Peyer's patch (tissue), 4 donors: ENCODE data around the gene PPM1E. TPM values are rescaled to one million over a fixed set of nuclear protein-coding genes. Genes with fewer than 3 reads are reported as not detected.
"Not testable (repeated sequence)": the region's sequence is repeated elsewhere in the genome, so short reads cannot be mapped to it uniquely, and the experiment has no call there.

ENCODE experiments used
- DNase-seq, 3 donors: peaks; one replicate each; pipeline ENCODE4 v3.0.0-alpha.2; 2017 to 2019
- H3K27ac ChIP-seq, 4 donors: fragments of 200-600 bp; sonication (generic); one replicate each; pipeline ENCODE4 v1.5.1; 2016 to 2019
- H3K27me3 ChIP-seq, 2 donors: fragments of 200-600 bp; sonication (generic); one replicate each; pipeline ENCODE4 v1.5.1; 2019
- H3K36me3 ChIP-seq, 3 donors: fragments of 200-600 bp; sonication (generic); one replicate each; pipeline ENCODE4 v1.5.1; 2016 to 2019
- H3K4me1 ChIP-seq, 4 donors: fragments of 200-600 bp; sonication (generic); one replicate each; pipeline ENCODE4 v1.5.1; 2016 to 2019
- H3K4me3 ChIP-seq, 4 donors: fragments of 200-600 bp; sonication (generic); 1 replicate in 3 of 4; 2 replicates in 1 of 4; pipeline ENCODE4 v1.5.1; 2016 to 2019; ENCODE audit warnings: mild to moderate bottlenecking in 1 of 4
- H3K9me3 ChIP-seq, 4 donors: fragments of 200-600 bp; sonication (generic); one replicate each; pipeline ENCODE4 v1.5.1; 2016 to 2019; ENCODE audit warnings: mild to moderate bottlenecking in 1 of 4
- CTCF ChIP-seq, 6 experiments: fragments of 450-650 bp in 4 of 6; fragments of 200-600 bp in 2 of 6; sonication (generic) in 1 of 6; IDR thresholded peaks; one replicate each; pipeline ENCODE4 v1.5.1; 2017 to 2019; ENCODE audit warnings: antibody characterized with exemption in 6 of 6, mild to moderate bottlenecking in 3 of 6, moderate library complexity in 1 of 6
- POLR2A ChIP-seq, 2 donors: fragments of 450-650 bp; IDR thresholded peaks; one replicate each; pipeline ENCODE4 v1.5.1; 2017; ENCODE audit warnings: antibody characterized with exemption in 2 of 2, mild to moderate bottlenecking in 2 of 2, moderate library complexity in 2 of 2
- total RNA-seq, 4 donors: library from RNA; depleted of rRNA; stranded (reverse); fragments of >200 nt; gene quantifications; one replicate each; pipeline ENCODE4 v1.1.0, GENCODE V29; 2016

PPM1E gene
- total RNA-seq, 4 donors from 2014 or later = 0.13 to 0.18 TPM; not detected in 2

DNA sequence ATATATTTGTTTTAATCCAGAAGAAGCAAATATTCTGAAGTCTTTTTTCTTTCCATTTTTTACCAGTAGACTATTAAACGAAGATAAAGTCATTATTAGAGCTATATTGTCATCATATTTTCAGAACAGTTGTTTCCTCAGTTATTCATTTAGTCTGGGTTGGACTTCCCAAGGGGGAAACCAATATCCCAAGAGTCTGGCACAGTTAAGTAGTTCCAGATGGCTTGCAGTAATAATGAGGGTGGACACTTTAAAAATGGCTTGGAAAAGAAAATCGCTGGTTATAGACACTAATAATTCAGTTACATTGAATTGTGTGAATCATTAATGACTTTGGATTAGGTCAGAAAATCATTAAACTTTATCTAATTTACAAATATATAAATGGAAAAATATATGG, 3.9 kb downstream of the PPM1E start:
- no peak for DNase-seq
- Histone ChIP-seq H3K36me3 (no peaks in the 10 kb centered on the region), H3K4me1 (peaks cover 0 to 20% (median 13%) of the 10 kb centered on the region in 4 donors), H3K4me3 (no peak overlapping the region), H3K27ac (no peak overlapping the region), H3K9me3 (no peaks in the 10 kb centered on the region), H3K27me3 (no peaks in the 10 kb centered on the region)
- TF ChIP-seq POLR2A (IDR thresholded peaks at IDR 0.05) (no peak), CTCF (IDR thresholded peaks at IDR 0.05) (no peak)

GRCh38 chr17:58760248-58760647, 4.6 kb downstream of the PPM1E start:
- no peaks in the 10 kb centered on the region for H3K27me3 ChIP-seq
- no peak for DNase-seq

DNA sequence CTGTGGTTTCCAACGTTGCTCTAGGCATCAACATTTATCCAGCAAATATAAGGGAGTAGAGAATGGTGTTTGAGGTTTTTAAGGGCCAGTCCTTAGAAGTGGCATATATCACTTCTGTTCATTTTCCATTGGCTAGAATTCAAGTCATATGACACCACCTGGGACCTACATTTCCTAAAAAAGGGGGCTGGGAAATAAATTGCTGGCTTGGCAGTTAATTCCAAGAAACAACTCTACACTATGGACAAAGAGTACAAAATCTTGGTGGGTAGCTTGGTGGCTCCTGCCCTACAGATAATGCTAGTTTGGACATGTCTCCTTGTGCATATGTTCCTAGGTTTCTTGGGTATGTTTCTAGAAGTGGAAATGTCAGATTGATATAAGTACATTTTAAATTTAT, 7.6 kb downstream of the PPM1E start:
- Histone ChIP-seq H3K4me1 (no peaks in the 10 kb centered on the region), H3K27me3 (no peaks in the 10 kb centered on the region), H3K9me3 (no peaks in the 10 kb centered on the region), H3K27ac (no peak overlapping the region), H3K4me3 (no peak overlapping the region), H3K36me3 (no peaks in the 10 kb centered on the region)
- no peak for TF ChIP-seq CTCF (IDR thresholded peaks at IDR 0.05)
- no peak for TF ChIP-seq POLR2A (IDR thresholded peaks at IDR 0.05)
- no peak for DNase-seq

More at GRCh38 chr17:58760248-58760647, 4.6 kb downstream of the PPM1E start:
- no peaks in the 10 kb centered on the region for H3K9me3 ChIP-seq
- peaks cover 0 to 19% (median 13%) of the 10 kb centered on the region in 4 donors for H3K4me1 ChIP-seq
- no peak for TF ChIP-seq CTCF (IDR thresholded peaks at IDR 0.05)
- no peak overlapping the region for H3K27ac ChIP-seq
- H3K36me3 ChIP-seq = no peaks in the 10 kb centered on the region
- no peak overlapping the region for H3K4me3 ChIP-seq

- no peak for DNase-seq
- Histone ChIP-seq H3K4me1 (no peaks in the 10 kb centered on the region), H3K36me3 (no peaks in the 10 kb centered on the region), H3K9me3 (no peaks in the 10 kb centered on the region), H3K27ac (no peak overlapping the region), H3K4me3 (no peak overlapping the region), H3K27me3 (no peaks in the 10 kb centered on the region)
- TF ChIP-seq POLR2A (IDR thresholded peaks at IDR 0.05) (no peak), CTCF (IDR thresholded peaks at IDR 0.05) (no peak)
These were observed 8.7 kb downstream of the PPM1E start for GRCh38 chr17:58764373-58764772.

- H3K27me3 ChIP-seq, H3K9me3 ChIP-seq, H3K27ac ChIP-seq, H3K36me3 ChIP-seq, H3K4me3 ChIP-seq, H3K4me1 ChIP-seq, DNase-seq: not testable (repeated sequence)
These were observed 22.8 kb downstream of the PPM1E start for GRCh38 chr17:58778482-58778881.

GRCh38 chr17:58779446-58779845, 23.8 kb downstream of the PPM1E start:
- Histone ChIP-seq H3K9me3 (no peaks in the 10 kb centered on the region), H3K4me3 (no peak overlapping the region), H3K4me1 (no peaks in the 10 kb centered on the region), H3K27ac (no peak overlapping the region), H3K36me3 (no peaks in the 10 kb centered on the region), H3K27me3 (no peaks in the 10 kb centered on the region)
- no peak for DNase-seq
- no peak for TF ChIP-seq CTCF (IDR thresholded peaks at IDR 0.05)
- no peak for TF ChIP-seq POLR2A (IDR thresholded peaks at IDR 0.05)
